ENCODE measurements around the gene SF3B1.
"Not testable (repeated sequence)": the region's sequence is repeated elsewhere in the genome, so short reads cannot be mapped to it uniquely, and the experiment has no call there.

Gene SF3B1

GRCh38 chr2:197435598-197436420, 981 bp upstream of the SF3B1 start:
- DNase-seq (ENCODE audit: low read depth), result no peak

- DNase-seq (ENCODE audit: low read depth), result no peak
Observed at GRCh38 chr2:197433780-197434438, 919 bp downstream of the SF3B1 start.

- DNase-seq (ENCODE audit: low read depth), result not testable (repeated sequence)
Observed at GRCh38 chr2:197432527-197432926, 2.3 kb downstream of the SF3B1 start.

- no peak for DNase-seq (ENCODE audit: low read depth)
Observed at GRCh38 chr2:197431858-197432257, 3.0 kb downstream of the SF3B1 start.

GRCh38 chr2:197427986-197428385, 6.8 kb downstream of the SF3B1 start:
- DNase-seq (ENCODE audit: low read depth), result no peak

- no peak for DNase-seq (ENCODE audit: low read depth)
Observed at GRCh38 chr2:197426723-197427603, 7.9 kb downstream of the SF3B1 start.

- DNase-seq (ENCODE audit: low read depth), result no peak
Observed at GRCh38 chr2:197425550-197425949, 9.3 kb downstream of the SF3B1 start.

GRCh38 chr2:197423307-197423706, 11.5 kb downstream of the SF3B1 start:
- DNase-seq (ENCODE audit: low read depth), result no peak

GRCh38 chr2:197419438-197419837, 15.4 kb downstream of the SF3B1 start:
- DNase-seq (ENCODE audit: low read depth), result no peak

- no peak for DNase-seq (ENCODE audit: low read depth)
Observed at GRCh38 chr2:197416268-197416667, 18.6 kb downstream of the SF3B1 start.

- no peak for DNase-seq (ENCODE audit: low read depth)
Observed at GRCh38 chr2:197414515-197414914, 20.3 kb downstream of the SF3B1 start.

GRCh38 chr2:197414039-197414438, 20.8 kb downstream of the SF3B1 start:
- no peak for DNase-seq (ENCODE audit: low read depth)

- no peak for DNase-seq (ENCODE audit: low read depth)
Observed at GRCh38 chr2:197405582-197405981, 29.2 kb downstream of the SF3B1 start.

- DNase-seq (ENCODE audit: low read depth), result no peak
Observed at GRCh38 chr2:197399887-197400540, 34.8 kb downstream of the SF3B1 start.

GRCh38 chr2:197398913-197399312, 35.9 kb downstream of the SF3B1 start:
- DNase-seq (ENCODE audit: low read depth), result no peak

- DNase-seq (ENCODE audit: low read depth), result no peak
Observed at GRCh38 chr2:197391220-197391717, 43.6 kb downstream of the SF3B1 start.

- DNase-seq (ENCODE audit: low read depth), result no peak
Observed at GRCh38 chr2:197388866-197389587, 45.8 kb downstream of the SF3B1 start.

- DNase-seq (ENCODE audit: low read depth), result no peak
Observed at GRCh38 chr2:197387179-197387578, 47.6 kb downstream of the SF3B1 start.

GRCh38 chr2:197386242-197386641, 48.6 kb downstream of the SF3B1 start:
- DNase-seq (ENCODE audit: low read depth), result no peak

- no peak for DNase-seq (ENCODE audit: low read depth)
Observed at GRCh38 chr2:197383825-197384224, 51.0 kb downstream of the SF3B1 start.

GRCh38 chr2:197381641-197382040, 53.2 kb downstream of the SF3B1 start:
- DNase-seq (ENCODE audit: low read depth), result no peak

All from GM04503 (cell line).